K562 (cell line): ENCODE data around the gene FAM174B. TPM values are rescaled to one million over a fixed set of nuclear protein-coding genes. Genes with fewer than 3 reads are reported as not detected.

Experiments
- ATAC-seq: fragments of 200-7000 bp; cut with Tn5 transposase; 3 replicates; pipeline ENCODE4 v1.9.1; 2020; ENCODE audit warnings: moderate library complexity
- BruUV-seq: library from RNA; stranded (reverse); fragments of 400-500 nt; replicated peaks from 2 replicates; lab custom pipeline; 2021; lab: Mats Ljungman, UMichigan
- CTCF ChIA-PET: fragments of 300-600 bp; formaldehyde crosslinking; extraction: SDS; loops from one replicate; lab custom pipeline; 2021; ENCODE audit warnings: low intra/inter-chr PET ratio; lab: Yijun Ruan, JAX
- POLR2A ChIA-PET: fragments of 300-600, 350-650 bp; sonication (Branson Sonifier 250); formaldehyde crosslinking; extraction: SDS; loops from one replicate; lab custom pipeline; 2021; ENCODE audit warnings: antibody characterized with exemption, inconsistent platforms; lab: Yijun Ruan, JAX
- DNase-seq, 4 experiments: peaks; one replicate each; pipeline versions ENCODE4 v3.0.0 to v3.0.0-alpha.2; 2011 to 2018; ENCODE audit warnings: low spot score in 3 of 4, mixed read lengths in 3 of 4; ENCODE audit errors: extremely low read depth in 1 of 4
- FAIRE-seq: peaks from 2 replicates; lab custom pipeline; 2011; peaks lifted over from hg19 to GRCh38; lab: Jason Lieb, UNC
- H2AFZ ChIP-seq: 2 replicates; pipeline ENCODE4 v1.6.0; 2011; ENCODE audit warnings: low read depth, low read length, control low read depth, inconsistent platforms
- H3K27ac ChIP-seq: fragments of 200-600 bp; 3 replicates; pipeline ENCODE4 v1.8.0; 2011; ENCODE audit warnings: low read depth, mild to moderate bottlenecking, control low read depth, inconsistent platforms, low read length, moderate library complexity, mixed read lengths; ENCODE audit errors: extremely low read depth
- H3K27me3 ChIP-seq, 2 experiments: fragments of 300-600 bp in 1 of 2; 2 replicates in 1 of 2; 3 replicates in 1 of 2; pipeline versions ENCODE4 v1.6.0 to v1.8.0; 2011; ENCODE audit warnings: inconsistent platforms in 2 of 2, low read length in 2 of 2, mild to moderate bottlenecking in 1 of 2, mixed read lengths in 1 of 2, moderate library complexity in 1 of 2; ENCODE audit not compliant: control insufficient read depth in 2 of 2, insufficient read depth in 2 of 2
- H3K36me3 ChIP-seq: fragments of 300-600 bp; 3 replicates; pipeline ENCODE4 v1.8.0; 2011; ENCODE audit warnings: mild to moderate bottlenecking, low read length, inconsistent platforms; ENCODE audit not compliant: control insufficient read depth, insufficient read depth
- H3K4me1 ChIP-seq, 2 experiments: fragments of 200-600 bp in 1 of 2; replicated peaks in 1 of 2; 2 replicates in 1 of 2; 3 replicates in 1 of 2; pipeline versions ENCODE4 v1.5.1 to v1.8.0; 2011; ENCODE audit warnings: inconsistent platforms in 2 of 2, low read length in 2 of 2, mild to moderate bottlenecking in 1 of 2, mixed read lengths in 1 of 2, moderate library complexity in 1 of 2; ENCODE audit not compliant: control insufficient read depth in 2 of 2, insufficient read depth in 2 of 2
- H3K4me2 ChIP-seq: 2 replicates; pipeline ENCODE4 v1.6.1; 2011; ENCODE audit warnings: low read length, control low read depth, inconsistent platforms, mixed read lengths; ENCODE audit not compliant: insufficient read depth
- H3K4me3 ChIP-seq: fragments of 200-600 bp; sonication (generic), shearing (Covaris generic); 2 replicates; pipeline ENCODE4 v1.5.1; 2016; ENCODE audit warnings: control low read depth, inconsistent platforms
- H3K79me2 ChIP-seq: fragments of 200-600 bp; 3 replicates; pipeline ENCODE4 v1.8.0; 2011; ENCODE audit warnings: low read length, inconsistent platforms; ENCODE audit not compliant: control insufficient read depth, insufficient read depth
- H3K9ac ChIP-seq, 2 experiments: 2 replicates each; pipeline versions ENCODE4 v1.6.0 to v1.6.1; 2011; ENCODE audit warnings: low read depth in 2 of 2, low read length in 2 of 2, control low read depth in 1 of 2, inconsistent platforms in 1 of 2, mild to moderate bottlenecking in 1 of 2, mixed read lengths in 1 of 2; ENCODE audit not compliant: insufficient read depth in 1 of 2
- H3K9me1 ChIP-seq: one replicate; pipeline ENCODE4 v1.6.0; 2011; ENCODE audit warnings: inconsistent platforms, mild to moderate bottlenecking, low read length, moderate library complexity; ENCODE audit not compliant: control insufficient read depth, insufficient read depth
- H3K9me3 ChIP-seq: replicated peaks from 2 replicates; pipeline ENCODE4 v1.5.1; 2011; ENCODE audit warnings: low read depth, low read length, inconsistent platforms; ENCODE audit not compliant: control insufficient read depth, insufficient read depth
- H4K20me1 ChIP-seq: replicated peaks from 2 replicates; pipeline ENCODE4 v1.6.1; 2011; ENCODE audit warnings: low read length, inconsistent platforms, mixed read lengths; ENCODE audit not compliant: control insufficient read depth, insufficient read depth
- BACH1 ChIP-seq: fragments of 200-800 bp; sonication (Bioruptor generic); IDR thresholded peaks from 2 replicates; pipeline ENCODE4 v1.6.1; 2016; ENCODE audit warnings: missing genetic modification characterization, missing compliant biosample characterization
- DNMT1 ChIP-seq: fragments of 450-650 bp; IDR thresholded peaks from 2 replicates; pipeline ENCODE4 v1.6.1; 2016; ENCODE audit warnings: antibody characterized with exemption, mild to moderate bottlenecking
- HNRNPH1 ChIP-seq: fragments of 200-400 bp; formaldehyde crosslinking; optimal IDR thresholded peaks from 2 replicates; pipeline ENCODE3; 2017; ENCODE audit warnings: low read depth, mild to moderate bottlenecking, low read length, moderate library complexity
- PRPF4 ChIP-seq: fragments of 200-400 bp; formaldehyde crosslinking; IDR thresholded peaks from one replicate; pipeline ENCODE4 v1.6.1; 2017; ENCODE audit warnings: low read length, low read depth, mild to moderate bottlenecking; ENCODE audit not compliant: insufficient read depth, poor library complexity, severe bottlenecking
- ZNF134 ChIP-seq: fragments of 250-450 bp; sonication (Bioruptor Pico); conservative IDR thresholded peaks from 2 replicates; pipeline ENCODE4 v1.4.0; 2020
- WGBS: fragments of 100-300 bp; shearing (Covaris generic); methylation state at CpG from one replicate; pipeline ENCODE4 v1.1.6; 2016; ENCODE audit warnings: low coverage, mixed read lengths; ENCODE audit not compliant: insufficient coverage; ENCODE audit errors: missing lambda C conversion rate; 5-methylcytosine and 5-hydroxymethylcytosine counted together
- in situ Hi-C: fragments of 300-500 bp; cut with MboI; formaldehyde crosslinking; loops from 4 replicates; pipeline ENCODE4 v1.15.0; 2018; ENCODE audit warnings: inconsistent platforms, mixed read lengths
- intact Hi-C: fragments of 100-400 bp; cut with micrococcal nuclease; formaldehyde crosslinking; loops from 2 replicates; pipeline ENCODE4 v1.14.2; 2022
- polyA plus RNA-seq, 8 experiments: library from polyadenylated mRNA; depleted of rRNA in 4 of 8; stranded (reverse) in 5 of 8; unstranded in 3 of 8; fragments of >200 nt; fragmentation: Nextera tagmentation in 2 of 8; fragmentation: Illumina TruSeq in 1 of 8; extraction: Ambion mirVana in 2 of 8; extraction: Trizol in 1 of 8; gene quantifications; 2 replicates each; pipeline versions ENCODE4 v1.2.1 to v1.2.3, GENCODE V29; 2011 to 2014; ENCODE audit warnings: inconsistent platforms in 1 of 8, missing spikeins in 1 of 8
- total RNA-seq, 7 experiments: library from RNA; depleted of rRNA in 6 of 7; stranded (reverse); fragments of >200 nt in 6 of 7; fragmentation: Illumina TruSeq in 2 of 7; extraction: Trizol in 2 of 7; gene quantifications; 2 replicates each; pipeline versions ENCODE4 v1.2.1 to v1.2.3, GENCODE V29; 2011 to 2021; ENCODE audit warnings: low replicate concordance in 1 of 7
- TF ChIP-seq, protein P1 (sequence below): fragments of 450-650 bp; IDR thresholded peaks from 2 replicates; pipeline ENCODE4 v1.6.1; 2018; ENCODE audit warnings: mild to moderate bottlenecking, low read depth; ENCODE audit not compliant: partially characterized antibody
- TF ChIP-seq, protein P2 (sequence below): fragments of 250-450 bp; sonication (Bioruptor Pico); IDR thresholded peaks from 2 replicates; pipeline ENCODE4 v1.5.0; 2022; ENCODE audit warnings: mild to moderate bottlenecking

FAM174B gene
- total and polyA plus RNA-seq, 9 of the 15 experiments (the other 6 are each of a cell fraction or from before 2014, with no cell fraction given): 0.39 to 2.7 (median 1.9) TPM; not detected in 1

DNA sequence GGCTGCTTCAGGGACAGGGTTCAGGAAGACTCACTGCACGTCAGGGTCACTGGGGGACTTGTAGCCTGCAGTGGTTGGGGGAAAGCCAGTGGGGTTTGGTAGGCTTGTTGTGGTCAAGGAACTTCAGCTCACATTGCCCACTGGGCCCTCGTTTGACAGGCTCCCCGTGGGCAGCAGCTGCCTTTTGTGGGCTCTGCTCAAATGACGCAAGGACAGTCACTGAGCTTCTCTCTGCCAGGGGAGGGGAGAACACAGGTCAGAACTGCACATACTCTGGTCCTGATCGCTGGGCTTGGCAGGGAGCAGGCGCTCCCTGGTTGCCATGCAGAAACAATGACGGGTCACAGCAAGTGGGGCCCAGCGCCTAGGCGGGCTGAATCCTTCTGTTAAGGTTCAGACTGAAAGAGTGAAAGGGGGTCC, 45.5 kb downstream of the FAM174B start:
- Histone ChIP-seq H4K20me1 (no peaks in the 10 kb centered on the region; the same call in none of the 2 replicates), H3K27me3 (peaks cover 18 to 51% of the 10 kb centered on the region in 2 experiments), H3K4me3 (no peak overlapping the region), H3K79me2 (no peaks in the 10 kb centered on the region), H3K27ac (no peak overlapping the region), H2AFZ (no peak overlapping the region), H3K9me1 (peaks cover 4% of the 10 kb centered on the region), H3K36me3 (no peaks in the 10 kb centered on the region), H3K4me2 (no peak overlapping the region), H3K9me3 (no peaks in the 10 kb centered on the region), H3K4me1 (peaks cover 0 to 6% of the 10 kb centered on the region in 2 experiments; a peak in 3 of 5 replicates), H3K9ac (no peak overlapping the region)
- ChIA-PET POLR2A (interaction anchor here (0.6 kb wide), 1 partner anchor 308 kb away, joined by 3 read pairs; no protein-coding TSS in a partner anchor), CTCF (no interaction called here)
- BruUV-seq: no TSS peak
- 6% methylated on average over 9 of the region's 9 CpGs for WGBS
- in situ Hi-C loops (no loop called here), intact Hi-C loops (loop anchor here (5.0 to 10.0 kb wide), 2 partner anchors 107 to 305 kb away; no protein-coding TSS in a partner anchor)
- FAIRE-seq: no peak
- ATAC-seq: no peak
- TF ChIP-seq DNMT1 (no peak), HNRNPH1 (no peak)
- DNase-seq: no peak

DNA sequence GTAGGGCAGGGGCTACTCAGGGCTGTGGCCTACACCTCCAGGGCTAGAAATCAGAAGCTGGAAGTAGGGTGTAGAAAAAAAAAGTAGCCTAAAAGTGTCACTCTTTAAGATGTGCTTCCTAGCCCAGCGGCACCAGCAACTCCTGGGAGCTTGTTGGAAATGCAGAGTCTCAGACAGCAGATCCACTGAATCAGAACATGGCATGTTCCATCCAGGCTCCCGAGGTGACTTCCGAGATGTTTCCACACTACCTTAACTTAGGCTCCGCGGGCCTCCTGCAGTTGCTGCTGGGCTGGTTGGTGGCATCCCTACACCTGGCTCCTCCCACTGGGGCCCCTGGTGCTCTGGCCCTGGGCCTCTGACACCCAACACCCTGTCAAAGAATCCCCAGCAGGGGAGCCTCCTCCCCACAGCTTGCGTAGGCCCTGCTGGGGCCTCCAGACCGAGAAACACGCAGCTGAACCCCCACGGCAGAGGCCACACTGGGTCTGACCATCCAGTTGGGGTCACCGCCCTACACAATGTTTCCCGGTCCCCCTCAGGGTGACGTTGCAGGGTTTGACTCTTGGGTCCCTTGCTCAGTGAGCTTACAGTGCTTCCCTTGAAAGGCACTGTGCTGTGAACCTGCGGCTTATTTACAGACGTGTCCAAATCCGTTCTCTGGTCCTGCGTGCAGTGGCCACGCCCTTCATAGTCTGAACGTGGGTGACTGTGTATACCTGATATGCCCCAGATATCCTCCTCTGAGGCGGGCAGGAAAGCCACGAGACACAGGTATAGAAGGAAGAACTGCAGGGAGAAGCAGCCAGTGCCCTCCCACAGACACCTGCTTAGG, 46.5 kb downstream of the FAM174B start:
- ChIA-PET CTCF (interaction anchor here (1.0 kb wide), 1 partner anchor 75 kb away, joined by 3 read pairs; no protein-coding TSS in a partner anchor), POLR2A (interaction anchor here (0.7 kb wide), 1 partner anchor 10 kb away, joined by 3 read pairs; no protein-coding TSS in a partner anchor)
- FAIRE-seq (no peak), DNase-seq (no peak), ATAC-seq (no peak)
- peaks cover 4% of the 10 kb centered on the region for H3K9me1 ChIP-seq
- no TSS peak for BruUV-seq
- H3K27me3 ChIP-seq: peaks cover 20 to 54% of the 10 kb centered on the region in 2 experiments
- H3K9ac ChIP-seq: peak overlapping the region in 1 of 2 experiments; percentile 20; a peak in 1 of 4 replicates
- H2AFZ ChIP-seq: no peak overlapping the region
- no peaks in the 10 kb centered on the region for H3K79me2 ChIP-seq
- no peak overlapping the region for H3K27ac ChIP-seq
- H3K9me3 ChIP-seq: no peaks in the 10 kb centered on the region
- no peaks in the 10 kb centered on the region for H3K36me3 ChIP-seq
- in situ Hi-C loops (no loop called here), intact Hi-C loops (no loop called here)
- H3K4me1 ChIP-seq: peaks cover 0 to 6% of the 10 kb centered on the region in 2 experiments; a peak in 3 of 5 replicates
- no peak overlapping the region for H3K4me2 ChIP-seq
- 4% methylated on average over 19 of the region's 20 CpGs for WGBS
- no peak overlapping the region for H3K4me3 ChIP-seq
- no peaks in the 10 kb centered on the region; the same call in none of the 2 replicates for H4K20me1 ChIP-seq
- no peak for TF ChIP-seq PRPF4
- TF ChIP-seq, protein P1, sequence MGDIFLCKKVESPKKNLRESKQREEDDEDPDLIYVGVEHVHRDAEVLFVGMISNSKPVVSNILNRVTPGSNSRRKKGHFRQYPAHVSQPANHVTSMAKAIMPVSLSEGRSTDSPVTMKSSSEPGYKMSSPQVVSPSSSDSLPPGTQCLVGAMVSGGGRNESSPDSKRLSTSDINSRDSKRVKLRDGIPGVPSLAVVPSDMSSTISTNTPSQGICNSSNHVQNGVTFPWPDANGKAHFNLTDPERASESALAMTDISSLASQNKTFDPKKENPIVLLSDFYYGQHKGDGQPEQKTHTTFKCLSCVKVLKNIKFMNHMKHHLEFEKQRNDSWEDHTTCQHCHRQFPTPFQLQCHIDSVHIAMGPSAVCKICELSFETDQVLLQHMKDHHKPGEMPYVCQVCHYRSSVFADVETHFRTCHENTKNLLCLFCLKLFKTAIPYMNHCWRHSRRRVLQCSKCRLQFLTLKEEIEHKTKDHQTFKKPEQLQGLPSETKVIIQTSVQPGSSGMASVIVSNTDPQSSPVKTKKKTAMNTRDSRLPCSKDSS: no peak
- TF ChIP-seq, protein P2, sequence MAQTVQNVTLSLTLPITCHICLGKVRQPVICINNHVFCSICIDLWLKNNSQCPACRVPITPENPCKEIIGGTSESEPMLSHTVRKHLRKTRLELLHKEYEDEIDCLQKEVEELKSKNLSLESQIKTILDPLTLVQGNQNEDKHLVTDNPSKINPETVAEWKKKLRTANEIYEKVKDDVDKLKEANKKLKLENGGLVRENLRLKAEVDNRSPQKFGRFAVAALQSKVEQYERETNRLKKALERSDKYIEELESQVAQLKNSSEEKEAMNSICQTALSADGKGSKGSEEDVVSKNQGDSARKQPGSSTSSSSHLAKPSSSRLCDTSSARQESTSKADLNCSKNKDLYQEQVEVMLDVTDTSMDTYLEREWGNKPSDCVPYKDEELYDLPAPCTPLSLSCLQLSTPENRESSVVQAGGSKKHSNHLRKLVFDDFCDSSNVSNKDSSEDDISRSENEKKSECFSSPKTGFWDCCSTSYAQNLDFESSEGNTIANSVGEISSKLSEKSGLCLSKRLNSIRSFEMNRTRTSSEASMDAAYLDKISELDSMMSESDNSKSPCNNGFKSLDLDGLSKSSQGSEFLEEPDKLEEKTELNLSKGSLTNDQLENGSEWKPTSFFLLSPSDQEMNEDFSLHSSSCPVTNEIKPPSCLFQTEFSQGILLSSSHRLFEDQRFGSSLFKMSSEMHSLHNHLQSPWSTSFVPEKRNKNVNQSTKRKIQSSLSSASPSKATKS (CRISPR knock-in tag): no peak
- TF ChIP-seq BACH1 (tag): no peak
- no peak for TF ChIP-seq ZNF134
